CD4-positive, alpha-beta T cell (primary cell): ENCODE measurements around the gene CHD2. TPM values are rescaled to one million over a fixed set of nuclear protein-coding genes. Genes with fewer than 3 reads are reported as not detected.

ENCODE experiments used
- ATAC-seq: fragments of 200-7000 bp; cut with Tn5 transposase; one replicate; pipeline ENCODE4 v1.10.0; 2022; ENCODE audit warnings: mild to moderate bottlenecking; ENCODE audit not compliant: poor library complexity
- CTCF ChIA-PET: fragments of 350-600 bp; sonication (Branson Sonifier 250); formaldehyde crosslinking; loops from one replicate; lab custom pipeline; 2021; ENCODE audit warnings: antibody characterized with exemption, inconsistent platforms; lab: Charles Lee
- POLR2A ChIA-PET: fragments of 350-600 bp; sonication (Branson Sonifier 250); formaldehyde crosslinking; loops from one replicate; lab custom pipeline; 2021; ENCODE audit warnings: antibody characterized with exemption, inconsistent platforms; lab: Charles Lee
- DNase-seq, 14 experiments: peaks; one replicate each; pipeline ENCODE4 v3.0.0-alpha.2; 2013 to 2020; ENCODE audit warnings: mixed read lengths in 2 of 14
- H3K27ac ChIP-seq, 2 donors: one replicate each; pipeline versions ENCODE4 v1.5.1 to v1.7.0; 2013; ENCODE audit warnings: low read length in 2 of 2, low read depth in 1 of 2, mild to moderate bottlenecking in 1 of 2
- H3K27me3 ChIP-seq, 2 experiments: 1 replicate in 1 of 2; 2 replicates in 1 of 2; pipeline versions ENCODE4 v1.6.1 to v1.7.0; 2013; ENCODE audit warnings: low read length in 2 of 2, control low read depth in 1 of 2, mild to moderate bottlenecking in 1 of 2, moderate library complexity in 1 of 2; ENCODE audit not compliant: insufficient read depth in 2 of 2, control insufficient read depth in 1 of 2
- H3K36me3 ChIP-seq: one replicate; pipeline ENCODE4 v1.6.1; 2013; ENCODE audit warnings: low read length, control low read depth; ENCODE audit not compliant: insufficient read depth
- H3K4me1 ChIP-seq: one replicate; pipeline ENCODE4 v1.6.1; 2013; ENCODE audit warnings: low read length, control low read depth; ENCODE audit not compliant: insufficient read depth
- H3K4me3 ChIP-seq: one replicate; pipeline ENCODE4 v1.5.1; 2013; ENCODE audit warnings: mild to moderate bottlenecking, low read length, moderate library complexity
- H3K9me3 ChIP-seq, 2 experiments: 1 replicate in 1 of 2; 2 replicates in 1 of 2; pipeline versions ENCODE4 v1.6.1 to v1.7.0; 2013; ENCODE audit warnings: low read length in 2 of 2, mild to moderate bottlenecking in 2 of 2, control low read depth in 1 of 2, moderate library complexity in 1 of 2; ENCODE audit not compliant: control insufficient read depth in 1 of 2, insufficient read depth in 1 of 2
- H3K27ac Mint-ChIP-seq: one replicate; pipeline ENCODE4 v1.8.0; 2020; ENCODE audit warnings: mixed read lengths
- H3K27me3 Mint-ChIP-seq: one replicate; pipeline ENCODE4 v1.8.0; 2021; ENCODE audit warnings: mixed read lengths
- H3K36me3 Mint-ChIP-seq: one replicate; pipeline ENCODE4 v1.8.0; 2021; ENCODE audit warnings: low read depth, mixed read lengths
- H3K4me1 Mint-ChIP-seq: one replicate; pipeline ENCODE4 v1.8.0; 2021; ENCODE audit warnings: low read depth, mixed read lengths
- H3K4me3 Mint-ChIP-seq: one replicate; pipeline ENCODE4 v1.8.0; 2020; ENCODE audit warnings: mild to moderate bottlenecking, mixed read lengths
- H3K9me3 Mint-ChIP-seq: one replicate; pipeline ENCODE4 v1.8.0; 2020; ENCODE audit warnings: mixed read lengths
- CTCF ChIP-seq: fragments of 200-600 bp; IDR thresholded peaks from one replicate; pipeline ENCODE4 v1.8.0; 2022; ENCODE audit warnings: antibody characterized with exemption, mild to moderate bottlenecking
- intact Hi-C, 2 experiments: fragments of 100-400 bp; cut with DNase I in 1 of 2; cut with micrococcal nuclease in 1 of 2; formaldehyde crosslinking; loops; one replicate each; pipeline versions ENCODE4 v1.15.1 to v1.9.0; 2023 to 2025; cut with DNase I, micrococcal nuclease
- total RNA-seq, 174 experiments: library from RNA in 2 of 174; stranded (reverse) in 2 of 174; gene quantifications; one replicate each; pipeline ENCODE4 v1.2.3 and lab custom pipeline; 2021 to 2026

CHD2 gene
- total RNA-seq, 2 experiments from 2014 or later, result 615 to 660 TPM

- intact Hi-C loops, result no loop called here
- Mint-ChIP-seq H3K9me3 (peaks cover 2% of the 10 kb centered on the region), H3K4me3 (no peak overlapping the region), H3K4me1 (peaks cover 20% of the 10 kb centered on the region), H3K36me3 (no peaks in the 10 kb centered on the region), H3K27ac (no peak overlapping the region), H3K27me3 (no peaks in the 10 kb centered on the region)
- Histone ChIP-seq H3K4me1 (peaks cover 23% of the 10 kb centered on the region), H3K27ac (no peak overlapping the region), H3K9me3 (peaks cover 6 to 19% of the 10 kb centered on the region in 2 experiments), H3K27me3 (no peaks in the 10 kb centered on the region), H3K4me3 (no peak overlapping the region), H3K36me3 (no peaks in the 10 kb centered on the region)
- POLR2A ChIA-PET, result no interaction called here
- no peak for TF ChIP-seq CTCF
- DNase-seq (no peak), ATAC-seq (no peak)
- CTCF ChIA-PET, result no interaction called here
These were observed 143.6 kb downstream of the CHD2 start for GRCh38 chr15:93043621-93044300.

- Histone ChIP-seq H3K36me3 (no peaks in the 10 kb centered on the region), H3K4me1 (peaks cover 29% of the 10 kb centered on the region), H3K4me3 (no peak overlapping the region), H3K27me3 (no peaks in the 10 kb centered on the region), H3K27ac (no peak overlapping the region), H3K9me3 (peaks cover 6 to 19% of the 10 kb centered on the region in 2 experiments)
- H3K4me3 Mint-ChIP-seq, result no peak overlapping the region
- H3K27ac Mint-ChIP-seq, result no peak overlapping the region
- H3K9me3 Mint-ChIP-seq, result peaks cover 2% of the 10 kb centered on the region
- POLR2A ChIA-PET, result no interaction called here
- no peaks in the 10 kb centered on the region for H3K36me3 Mint-ChIP-seq
- TF ChIP-seq CTCF, result no peak
- ATAC-seq (no peak), DNase-seq (no peak)
- intact Hi-C loops, result no loop called here
- peaks cover 27% of the 10 kb centered on the region for H3K4me1 Mint-ChIP-seq
- H3K27me3 Mint-ChIP-seq, result no peaks in the 10 kb centered on the region
- CTCF ChIA-PET, result no interaction called here
These were observed 144.4 kb downstream of the CHD2 start for GRCh38 chr15:93044301-93045190.

- Mint-ChIP-seq H3K36me3 (no peaks in the 10 kb centered on the region), H3K27ac (no peak overlapping the region), H3K9me3 (peaks cover 2% of the 10 kb centered on the region), H3K4me1 (peaks cover 28% of the 10 kb centered on the region), H3K4me3 (no peak overlapping the region), H3K27me3 (no peaks in the 10 kb centered on the region)
- Histone ChIP-seq H3K27ac (no peak overlapping the region), H3K36me3 (no peaks in the 10 kb centered on the region), H3K4me3 (no peak overlapping the region), H3K4me1 (peaks cover 29% of the 10 kb centered on the region), H3K9me3 (peaks cover 6 to 19% of the 10 kb centered on the region in 2 experiments), H3K27me3 (no peaks in the 10 kb centered on the region)
- ChIA-PET POLR2A (no interaction called here), CTCF (no interaction called here)
- no peak for TF ChIP-seq CTCF
- intact Hi-C loops, result no loop called here
- no peak for DNase-seq
- ATAC-seq, result no peak
These were observed 145.2 kb downstream of the CHD2 start for GRCh38 chr15:93045191-93045785.
